H9 (cell line): ENCODE results near the gene GRID2. TPM values are rescaled to one million over a fixed set of nuclear protein-coding genes. Genes with fewer than 3 reads are reported as not detected.

Experiments used
- DNase-seq: peaks from one replicate; pipeline ENCODE4 v3.0.0-alpha.2; 2017
- H2AFZ ChIP-seq: one replicate; pipeline ENCODE4 v1.6.1; 2013; ENCODE audit warnings: mild to moderate bottlenecking, low read length, control low read depth, moderate library complexity
- H2AK5ac ChIP-seq: 2 replicates; pipeline ENCODE4 v1.6.1; 2013; ENCODE audit warnings: low read length, control low read depth, mixed read lengths; ENCODE audit not compliant: insufficient read length
- H2BK120ac ChIP-seq: one replicate; pipeline ENCODE4 v1.6.1; 2013; ENCODE audit warnings: low read depth, mild to moderate bottlenecking, low read length, control low read depth, inconsistent platforms; ENCODE audit not compliant: poor library complexity, severe bottlenecking
- H2BK12ac ChIP-seq: 2 replicates; pipeline ENCODE4 v1.6.1; 2013; ENCODE audit warnings: low read length, control low read depth, mixed read lengths, low read depth; ENCODE audit not compliant: insufficient read length
- H2BK15ac ChIP-seq: 2 replicates; pipeline ENCODE4 v1.6.1; 2013; ENCODE audit warnings: low read depth, low read length, control low read depth
- H2BK20ac ChIP-seq: one replicate; pipeline ENCODE4 v1.6.1; 2013; ENCODE audit warnings: low read depth, mild to moderate bottlenecking, low read length, control low read depth, inconsistent platforms; ENCODE audit not compliant: poor library complexity, severe bottlenecking
- H2BK5ac ChIP-seq: 2 replicates; pipeline ENCODE4 v1.6.1; 2013; ENCODE audit warnings: low read length, control low read depth, mixed read lengths; ENCODE audit not compliant: insufficient read length
- H3K14ac ChIP-seq: 2 replicates; pipeline ENCODE4 v1.6.1; 2013; ENCODE audit warnings: low read length, control low read depth; ENCODE audit not compliant: insufficient read depth
- H3K18ac ChIP-seq: 2 replicates; pipeline ENCODE4 v1.6.1; 2013; ENCODE audit warnings: low read depth, mild to moderate bottlenecking, mixed read lengths, low read length, control low read depth; ENCODE audit not compliant: insufficient read length
- H3K23ac ChIP-seq: 2 replicates; pipeline ENCODE4 v1.6.1; 2013; ENCODE audit warnings: low read length, control low read depth, mixed read lengths, low read depth; ENCODE audit not compliant: insufficient read length
- H3K23me2 ChIP-seq: 2 replicates; pipeline ENCODE4 v1.6.1; 2013; ENCODE audit warnings: low read depth, mild to moderate bottlenecking, mixed read lengths, low read length, control low read depth; ENCODE audit not compliant: insufficient read length, poor library complexity, severe bottlenecking
- H3K27ac ChIP-seq: 2 replicates; pipeline ENCODE4 v1.5.1; 2013; ENCODE audit warnings: low read length, control low read depth, mixed read lengths, low read depth; ENCODE audit not compliant: insufficient read length
- H3K27me3 ChIP-seq: 2 replicates; pipeline ENCODE4 v1.6.1; 2013; ENCODE audit warnings: low read length, control low read depth, inconsistent platforms; ENCODE audit not compliant: insufficient read depth
- H3K4ac ChIP-seq: 2 replicates; pipeline ENCODE4 v1.6.1; 2013; ENCODE audit warnings: low read depth, mild to moderate bottlenecking, control low read depth, inconsistent platforms, low read length, moderate library complexity
- H3K4me1 ChIP-seq: 2 replicates; pipeline ENCODE4 v1.6.1; 2013; ENCODE audit warnings: low read length, control low read depth, inconsistent platforms; ENCODE audit not compliant: insufficient read depth
- H3K4me2 ChIP-seq: 2 replicates; pipeline ENCODE4 v1.6.1; 2013; ENCODE audit warnings: low read length, control low read depth, mixed read lengths; ENCODE audit not compliant: insufficient read length, insufficient read depth
- H3K56ac ChIP-seq: 2 replicates; pipeline ENCODE4 v1.6.1; 2013; ENCODE audit warnings: low read depth, mild to moderate bottlenecking, mixed read lengths, low read length, control low read depth; ENCODE audit not compliant: insufficient read length
- H3K79me1 ChIP-seq: 2 replicates; pipeline ENCODE4 v1.6.1; 2013; ENCODE audit warnings: low read depth, mild to moderate bottlenecking, moderate library complexity, low read length, control low read depth, inconsistent platforms; ENCODE audit not compliant: insufficient read depth, poor library complexity, severe bottlenecking
- H3K79me2 ChIP-seq: 2 replicates; pipeline ENCODE4 v1.6.1; 2013; ENCODE audit warnings: low read length, control low read depth, inconsistent platforms; ENCODE audit not compliant: insufficient read depth
- H3K9ac ChIP-seq: 2 replicates; pipeline ENCODE4 v1.6.1; 2013; ENCODE audit warnings: low read length, control low read depth, mixed read lengths; ENCODE audit not compliant: insufficient read length; ENCODE audit errors: extremely low read depth
- H3K9me3 ChIP-seq: one replicate; pipeline ENCODE4 v1.6.1; 2013; ENCODE audit warnings: low read depth, low read length, inconsistent platforms; ENCODE audit not compliant: control insufficient read depth
- H3T11ph ChIP-seq: one replicate; pipeline ENCODE4 v1.6.1; 2013; ENCODE audit warnings: mild to moderate bottlenecking, low read length, control low read depth, inconsistent platforms
- H4K20me1 ChIP-seq: one replicate; pipeline ENCODE4 v1.6.1; 2013; ENCODE audit not compliant: control insufficient read depth, insufficient read length, insufficient read depth
- H4K5ac ChIP-seq: 2 replicates; pipeline ENCODE4 v1.6.1; 2013; ENCODE audit warnings: low read depth, mild to moderate bottlenecking, mixed read lengths, low read length, control low read depth; ENCODE audit not compliant: insufficient read length
- H4K8ac ChIP-seq: replicated peaks from 2 replicates; pipeline ENCODE4 v1.6.1; 2013; ENCODE audit warnings: low read length, control low read depth, mixed read lengths, low read depth; ENCODE audit not compliant: insufficient read length
- H4K91ac ChIP-seq: 2 replicates; pipeline ENCODE4 v1.6.1; 2013; ENCODE audit warnings: low read depth, mild to moderate bottlenecking, moderate library complexity, mixed read lengths, low read length, control low read depth; ENCODE audit not compliant: insufficient read length
- H3K27ac Mint-ChIP-seq, 3 experiments: 2 replicates in 2 of 3; 3 replicates in 1 of 3; pipeline ENCODE4 v1.8.0; 2020 to 2021; ENCODE audit warnings: mixed read lengths in 3 of 3, mild to moderate bottlenecking in 1 of 3, moderate library complexity in 1 of 3
- H3K27me3 Mint-ChIP-seq: 2 replicates; pipeline ENCODE4 v1.8.0; 2021; ENCODE audit warnings: low read depth, mild to moderate bottlenecking, moderate library complexity, mixed read lengths
- H3K36me3 Mint-ChIP-seq, 3 experiments: 2 replicates in 2 of 3; 3 replicates in 1 of 3; pipeline ENCODE4 v1.8.0; 2020 to 2021; ENCODE audit warnings: low read depth in 3 of 3, mixed read lengths in 3 of 3; ENCODE audit not compliant: insufficient read depth in 1 of 3
- H3K4me1 Mint-ChIP-seq, 2 experiments: 2 replicates each; pipeline ENCODE4 v1.8.0; 2020; ENCODE audit warnings: mixed read lengths in 2 of 2
- H3K4me3 Mint-ChIP-seq, 2 experiments: 2 replicates in 1 of 2; 3 replicates in 1 of 2; pipeline ENCODE4 v1.8.0; 2020 to 2021; ENCODE audit warnings: mild to moderate bottlenecking in 2 of 2, mixed read lengths in 2 of 2, moderate library complexity in 1 of 2
- H3K9me3 Mint-ChIP-seq, 2 experiments: 2 replicates in 1 of 2; 3 replicates in 1 of 2; pipeline ENCODE4 v1.8.0; 2020; ENCODE audit warnings: mild to moderate bottlenecking in 2 of 2, mixed read lengths in 2 of 2, moderate library complexity in 1 of 2
- WGBS: extraction: QIAGEN DNeasy Blood & Tissue Kit; methylation state at CpG from one replicate; pipeline ENCODE4 v1.1.7; 2013; ENCODE audit warnings: missing lambda C conversion rate, low lambda C conversion rate, mixed read lengths; ENCODE audit not compliant: insufficient read length; ENCODE audit errors: extremely low coverage; 5-methylcytosine and 5-hydroxymethylcytosine counted together
- total RNA-seq: library from RNA; stranded (reverse); gene quantifications from 2 replicates; pipeline ENCODE4 v1.2.1, GENCODE V29; 2021
- TF ChIP-seq, protein P1 (sequence below): fragments of 200-600 bp; sonication (generic); conservative IDR thresholded peaks from 3 replicates; pipeline ENCODE4 v1.8.0; 2021; ENCODE audit warnings: antibody characterized with exemption, mild to moderate bottlenecking

Gene GRID2
- total RNA-seq, 1 experiment from 2014 or later, result 21.8 TPM

DNA sequence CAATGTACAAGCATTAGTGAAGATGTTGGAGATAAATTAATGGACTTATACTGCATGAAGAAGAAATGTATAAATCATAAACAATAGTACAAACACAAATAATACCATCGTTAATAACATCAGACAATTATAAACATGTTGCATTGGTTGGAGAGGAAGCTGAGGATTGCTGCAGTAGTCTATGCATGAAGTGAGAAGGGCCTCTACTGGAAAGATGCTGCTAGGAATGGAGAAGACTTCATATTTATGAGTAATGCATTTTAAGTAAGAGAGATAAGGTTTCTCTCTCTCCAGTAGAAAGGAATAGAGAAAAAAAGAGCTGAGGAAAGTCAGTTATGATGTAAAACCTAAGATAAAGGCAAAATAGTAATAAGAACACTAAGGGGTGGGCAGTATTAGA lies 247.8 kb downstream of the GRID2 start:
- H3K27me3 Mint-ChIP-seq, result no peaks in the 10 kb centered on the region
- H2BK20ac ChIP-seq, result no peak overlapping the region
- peaks cover 16 to 22% of the 10 kb centered on the region in 2 experiments for H3K4me1 Mint-ChIP-seq

More for the DNA sequence above, 247.8 kb downstream of the GRID2 start:
- Mint-ChIP-seq H3K9me3 (no peaks in the 10 kb centered on the region), H3K4me3 (no peak overlapping the region), H3K27ac (no peak overlapping the region), H3K36me3 (no peaks in the 10 kb centered on the region)
- Histone ChIP-seq H2BK5ac (no peak overlapping the region), H3K79me1 (no peaks in the 10 kb centered on the region), H3K4me1 (no peaks in the 10 kb centered on the region), H4K8ac (no peak overlapping the region), H2AFZ (no peak overlapping the region), H3K4ac (no peak overlapping the region), H3K14ac (no peak overlapping the region), H3K27me3 (no peaks in the 10 kb centered on the region), H3K9ac (no peak overlapping the region), H3K23me2 (no peaks in the 10 kb centered on the region), H2BK120ac (no peak overlapping the region), H3K4me2 (no peak overlapping the region), H4K91ac (no peak overlapping the region), H2BK15ac (no peak overlapping the region), H3K56ac (no peak overlapping the region), H3K23ac (no peak overlapping the region), H2AK5ac (no peak overlapping the region), H3T11ph (no peak overlapping the region), H4K5ac (no peak overlapping the region), H3K18ac (no peak overlapping the region), H3K79me2 (no peaks in the 10 kb centered on the region; the same call in 1 of the 2 replicates), H3K27ac (no peak overlapping the region), H4K20me1 (no peaks in the 10 kb centered on the region), H3K9me3 (no peaks in the 10 kb centered on the region), H2BK12ac (no peak overlapping the region)
- DNase-seq, result no peak
- TF ChIP-seq, protein P1, sequence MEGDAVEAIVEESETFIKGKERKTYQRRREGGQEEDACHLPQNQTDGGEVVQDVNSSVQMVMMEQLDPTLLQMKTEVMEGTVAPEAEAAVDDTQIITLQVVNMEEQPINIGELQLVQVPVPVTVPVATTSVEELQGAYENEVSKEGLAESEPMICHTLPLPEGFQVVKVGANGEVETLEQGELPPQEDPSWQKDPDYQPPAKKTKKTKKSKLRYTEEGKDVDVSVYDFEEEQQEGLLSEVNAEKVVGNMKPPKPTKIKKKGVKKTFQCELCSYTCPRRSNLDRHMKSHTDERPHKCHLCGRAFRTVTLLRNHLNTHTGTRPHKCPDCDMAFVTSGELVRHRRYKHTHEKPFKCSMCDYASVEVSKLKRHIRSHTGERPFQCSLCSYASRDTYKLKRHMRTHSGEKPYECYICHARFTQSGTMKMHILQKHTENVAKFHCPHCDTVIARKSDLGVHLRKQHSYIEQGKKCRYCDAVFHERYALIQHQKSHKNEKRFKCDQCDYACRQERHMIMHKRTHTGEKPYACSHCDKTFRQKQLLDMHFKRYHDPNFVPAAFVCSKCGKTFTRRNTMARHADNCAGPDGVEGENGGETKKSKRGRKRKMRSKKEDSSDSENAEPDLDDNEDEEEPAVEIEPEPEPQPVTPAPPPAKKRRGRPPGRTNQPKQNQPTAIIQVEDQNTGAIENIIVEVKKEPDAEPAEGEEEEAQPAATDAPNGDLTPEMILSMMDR, result no peak
- no CpG with 5 or more reads among the region's 1 CpG for WGBS
